ENCODE data around the gene ABCC2. TPM values are rescaled to one million over a fixed set of nuclear protein-coding genes. Genes with fewer than 3 reads are reported as not detected.

Gene ABCC2
- total and polyA plus RNA-seq, 2 donors (not counting 1 experiment from before 2014, with no cell fraction given), result 0.17 to 0.66 TPM

- DNase-seq (ENCODE audit: low read depth in 2 of 2), result no peak
- H3K27ac ChIP-seq (ENCODE audit: insufficient read depth, low read length), result no peak overlapping the region
- no peaks in the 10 kb centered on the region for H4K20me1 ChIP-seq (ENCODE audit: control insufficient read depth, extremely low read depth, insufficient read depth, low read length)
- no peak overlapping the region for H3K4me2 ChIP-seq (ENCODE audit: extremely low read depth, insufficient read depth, low read length)
- H3K9me3 ChIP-seq (ENCODE audit: control insufficient read depth, insufficient read depth, low read depth, low read length), result no peaks in the 10 kb centered on the region
- no peak overlapping the region for H3K4me3 ChIP-seq (replicated peaks in 1 of 4; ENCODE audit: control extremely low read depth in 1 of 4, insufficient read depth in 1 of 4, low read depth in 3 of 4, low read length in 4 of 4)
- H3K9ac ChIP-seq (ENCODE audit: insufficient read depth, low read length), result no peak overlapping the region
- H2AFZ ChIP-seq (ENCODE audit: low read length), result no peak overlapping the region
- no peaks in the 10 kb centered on the region for H3K4me1 ChIP-seq (ENCODE audit: control insufficient read depth, extremely low read depth, insufficient read depth, low read length)
- no peak for TF ChIP-seq CTCF (conservative IDR thresholded peaks at IDR 0.05 in 1 of 2, IDR thresholded peaks at IDR 0.05 in 1 of 2; ENCODE audit: low read depth in 1 of 2, low read length in 2 of 2)
- TF ChIP-seq EZH2 (IDR thresholded peaks at IDR 0.05; ENCODE audit: low read length, missing control alignments), result no peak
- no peaks in the 10 kb centered on the region for H3K79me2 ChIP-seq (ENCODE audit: control insufficient read depth, insufficient read depth, low read length)
- H3K36me3 ChIP-seq (ENCODE audit: control insufficient read depth, insufficient read depth, low read length), result no peaks in the 10 kb centered on the region
- H3K27me3 ChIP-seq (ENCODE audit: control insufficient read depth, insufficient read depth, low read length), result no peaks in the 10 kb centered on the region
Observed at GRCh38 chr10:99850021-99850766, 67.8 kb downstream of the ABCC2 start.

- Histone ChIP-seq H4K20me1 (ENCODE audit: control insufficient read depth, extremely low read depth, insufficient read depth, low read length) (no peaks in the 10 kb centered on the region), H2AFZ (ENCODE audit: low read length) (no peak overlapping the region), H3K27me3 (ENCODE audit: control insufficient read depth, insufficient read depth, low read length) (no peaks in the 10 kb centered on the region), H3K79me2 (ENCODE audit: control insufficient read depth, insufficient read depth, low read length) (no peaks in the 10 kb centered on the region), H3K4me1 (ENCODE audit: control insufficient read depth, extremely low read depth, insufficient read depth, low read length) (no peaks in the 10 kb centered on the region), H3K27ac (ENCODE audit: insufficient read depth, low read length) (no peak overlapping the region), H3K9ac (ENCODE audit: insufficient read depth, low read length) (no peak overlapping the region), H3K4me3 (replicated peaks in 1 of 4; ENCODE audit: control extremely low read depth in 1 of 4, insufficient read depth in 1 of 4, low read depth in 3 of 4, low read length in 4 of 4) (no peak overlapping the region), H3K9me3 (ENCODE audit: control insufficient read depth, insufficient read depth, low read depth, low read length) (no peaks in the 10 kb centered on the region), H3K36me3 (ENCODE audit: control insufficient read depth, insufficient read depth, low read length) (no peaks in the 10 kb centered on the region), H3K4me2 (ENCODE audit: extremely low read depth, insufficient read depth, low read length) (no peak overlapping the region)
- TF ChIP-seq EZH2 (IDR thresholded peaks at IDR 0.05; ENCODE audit: low read length, missing control alignments), result no peak
- TF ChIP-seq CTCF (conservative IDR thresholded peaks at IDR 0.05 in 1 of 2, IDR thresholded peaks at IDR 0.05 in 1 of 2; ENCODE audit: low read depth in 1 of 2, low read length in 2 of 2), result no peak
- DNase-seq (ENCODE audit: low read depth in 2 of 2), result peak in 1 of 2 donors; percentile 29
Observed at GRCh38 chr10:99850767-99851340, 68.4 kb downstream of the ABCC2 start.

- H3K4me2 ChIP-seq (ENCODE audit: extremely low read depth, insufficient read depth, low read length), result no peak overlapping the region
Observed at GRCh38 chr10:99851825-99852224, 69.4 kb downstream of the ABCC2 start.

More at GRCh38 chr10:99851825-99852224, 69.4 kb downstream of the ABCC2 start:
- Histone ChIP-seq H4K20me1 (ENCODE audit: control insufficient read depth, extremely low read depth, insufficient read depth, low read length) (no peaks in the 10 kb centered on the region), H3K79me2 (ENCODE audit: control insufficient read depth, insufficient read depth, low read length) (no peaks in the 10 kb centered on the region), H3K4me1 (ENCODE audit: control insufficient read depth, extremely low read depth, insufficient read depth, low read length) (no peaks in the 10 kb centered on the region), H3K9me3 (ENCODE audit: control insufficient read depth, insufficient read depth, low read depth, low read length) (no peaks in the 10 kb centered on the region), H3K27ac (ENCODE audit: insufficient read depth, low read length) (no peak overlapping the region), H3K4me3 (replicated peaks in 1 of 4; ENCODE audit: control extremely low read depth in 1 of 4, insufficient read depth in 1 of 4, low read depth in 3 of 4, low read length in 4 of 4) (no peak overlapping the region), H2AFZ (ENCODE audit: low read length) (no peak overlapping the region), H3K36me3 (ENCODE audit: control insufficient read depth, insufficient read depth, low read length) (no peaks in the 10 kb centered on the region), H3K27me3 (ENCODE audit: control insufficient read depth, insufficient read depth, low read length) (no peaks in the 10 kb centered on the region), H3K9ac (ENCODE audit: insufficient read depth, low read length) (no peak overlapping the region)
- TF ChIP-seq EZH2 (IDR thresholded peaks at IDR 0.05; ENCODE audit: low read length, missing control alignments) (no peak), CTCF (conservative IDR thresholded peaks at IDR 0.05 in 1 of 2, IDR thresholded peaks at IDR 0.05 in 1 of 2; ENCODE audit: low read depth in 1 of 2, low read length in 2 of 2) (no peak)
- no peak for DNase-seq (ENCODE audit: low read depth in 2 of 2)
